Renal pelvis (tissue), 4 donors: ENCODE data around the gene ERBB4. TPM values are rescaled to one million over a fixed set of nuclear protein-coding genes. Genes with fewer than 3 reads are reported as not detected.

Experiments
- DNase-seq: peaks from one replicate; pipeline ENCODE4 v3.0.0-alpha.2; 2013
- polyA plus RNA-seq, 3 donors: library from polyadenylated mRNA; unstranded; fragments of 120-200 nt; gene quantifications; one replicate each; pipeline ENCODE4 v1.2.1, GENCODE V29; 2013; ENCODE audit not compliant: insufficient read length in 3 of 3

Gene ERBB4
- polyA plus RNA-seq, 3 donors, result 40.0 to 57.4 (median 49.7) TPM

GRCh38 chr2:212441141-212441540 is 97.5 kb downstream of the ERBB4 start:
- no peak for DNase-seq

- no peak for DNase-seq
Observed at GRCh38 chr2:212428681-212429478, 109.7 kb downstream of the ERBB4 start.

GRCh38 chr2:212427638-212428037 is 111.0 kb downstream of the ERBB4 start:
- DNase-seq, result no peak

- no peak for DNase-seq
Observed at GRCh38 chr2:212426637-212427412, 111.8 kb downstream of the ERBB4 start.

GRCh38 chr2:212424082-212424481 is 114.5 kb downstream of the ERBB4 start:
- DNase-seq, result no peak

GRCh38 chr2:212423089-212423488 is 115.5 kb downstream of the ERBB4 start:
- DNase-seq, result no peak

GRCh38 chr2:212421556-212422334 is 116.9 kb downstream of the ERBB4 start:
- no peak for DNase-seq

- no peak for DNase-seq
Observed at GRCh38 chr2:212416086-212416485, 122.5 kb downstream of the ERBB4 start.

- no peak for DNase-seq
Observed at GRCh38 chr2:212414767-212415211, 123.8 kb downstream of the ERBB4 start.

- no peak for DNase-seq
Observed at GRCh38 chr2:212409560-212409959, 129.0 kb downstream of the ERBB4 start.

GRCh38 chr2:212408524-212408923 is 130.1 kb downstream of the ERBB4 start:
- no peak for DNase-seq

- DNase-seq, result no peak
Observed at GRCh38 chr2:212406716-212407115, 131.9 kb downstream of the ERBB4 start.

- no peak for DNase-seq
Observed at GRCh38 chr2:212402316-212402715, 136.3 kb downstream of the ERBB4 start.

GRCh38 chr2:212398316-212398715 is 140.3 kb downstream of the ERBB4 start:
- no peak for DNase-seq

GRCh38 chr2:212392544-212392943 is 146.1 kb downstream of the ERBB4 start:
- no peak for DNase-seq

- DNase-seq, result no peak
Observed at GRCh38 chr2:212392043-212392442, 146.6 kb downstream of the ERBB4 start.

GRCh38 chr2:212387146-212387545 is 151.5 kb downstream of the ERBB4 start:
- DNase-seq, result no peak

GRCh38 chr2:212385241-212385640 is 153.4 kb downstream of the ERBB4 start:
- DNase-seq, result no peak

- no peak for DNase-seq
Observed at GRCh38 chr2:212384027-212384426, 154.6 kb downstream of the ERBB4 start.

GRCh38 chr2:212381428-212382102 is 157.0 kb downstream of the ERBB4 start:
- no peak for DNase-seq

- DNase-seq, result no peak
Observed at GRCh38 chr2:212379103-212379502, 159.5 kb downstream of the ERBB4 start.

- DNase-seq, result no peak
Observed at GRCh38 chr2:212367431-212367830, 171.2 kb downstream of the ERBB4 start.
